Endothelial cell of umbilical vein (primary cell): ENCODE measurements around the gene ALG2.

Experiments used
- CTCF ChIP-seq, 2 donors: IDR thresholded peaks; 1 replicate in 1 of 2; 2 replicates in 1 of 2; pipeline ENCODE4 v1.5.1; 2011; ENCODE audit warnings: low read length in 2 of 2, mild to moderate bottlenecking in 2 of 2, moderate library complexity in 2 of 2, control low read depth in 1 of 2, inconsistent platforms in 1 of 2, low read depth in 1 of 2; ENCODE audit not compliant: insufficient read depth in 1 of 2; ENCODE audit errors: extremely low read depth in 1 of 2
- EZH2 ChIP-seq: IDR thresholded peaks from 2 replicates; pipeline ENCODE4 v1.6.1; 2012; ENCODE audit warnings: borderline replicate concordance, low read depth, mild to moderate bottlenecking, moderate library complexity, low read length, inconsistent platforms; ENCODE audit not compliant: severe bottlenecking
- FOS ChIP-seq: IDR thresholded peaks from 2 replicates; pipeline ENCODE4 v1.6.1; 2011; ENCODE audit warnings: mild to moderate bottlenecking, low read length, moderate library complexity, borderline replicate concordance; ENCODE audit not compliant: insufficient read depth
- GATA2 ChIP-seq: IDR thresholded peaks from 2 replicates; pipeline ENCODE4 v1.7.0; 2011; ENCODE audit warnings: low read depth, mild to moderate bottlenecking, moderate library complexity, mixed read lengths, low read length; ENCODE audit not compliant: insufficient read length, insufficient read depth
- MAX ChIP-seq: IDR thresholded peaks from 2 replicates; pipeline ENCODE4 v1.6.1; 2011; ENCODE audit not compliant: insufficient read depth, insufficient read length
- MYC ChIP-seq: IDR thresholded peaks from one replicate; pipeline ENCODE4 v1.6.1; 2011; ENCODE audit warnings: mild to moderate bottlenecking, low read depth, low read length
- POLR2A ChIP-seq: IDR thresholded peaks from 2 replicates; pipeline ENCODE4 v1.6.1; 2012; ENCODE audit warnings: low read depth, mild to moderate bottlenecking, control low read depth, low read length
- POLR2AphosphoS5 ChIP-seq: IDR thresholded peaks from 2 replicates; pipeline ENCODE4 v1.6.1; 2012; ENCODE audit warnings: low read depth, mild to moderate bottlenecking, control low read depth, low read length, moderate library complexity; ENCODE audit not compliant: insufficient read depth

- TF ChIP-seq CTCF (IDR thresholded peaks at IDR 0.05; ENCODE audit: extremely low read depth in 1 of 2, insufficient read depth in 1 of 2, low read depth in 1 of 2, low read length in 2 of 2) (no peak), EZH2 (no peak), POLR2A (no peak), FOS (no peak), POLR2AphosphoS5 (no peak), MYC (no peak), GATA2 (no peak), MAX (no peak)
Observed at GRCh38 chr9:99184110-99184474, 37.6 kb downstream of the ALG2 start.
